ENCODE results near the gene AGAP1. TPM values are rescaled to one million over a fixed set of nuclear protein-coding genes. Genes with fewer than 3 reads are reported as not detected.

Gene AGAP1
- total RNA-seq, 1 donor from 2014 or later = 20.4 TPM

DNA sequence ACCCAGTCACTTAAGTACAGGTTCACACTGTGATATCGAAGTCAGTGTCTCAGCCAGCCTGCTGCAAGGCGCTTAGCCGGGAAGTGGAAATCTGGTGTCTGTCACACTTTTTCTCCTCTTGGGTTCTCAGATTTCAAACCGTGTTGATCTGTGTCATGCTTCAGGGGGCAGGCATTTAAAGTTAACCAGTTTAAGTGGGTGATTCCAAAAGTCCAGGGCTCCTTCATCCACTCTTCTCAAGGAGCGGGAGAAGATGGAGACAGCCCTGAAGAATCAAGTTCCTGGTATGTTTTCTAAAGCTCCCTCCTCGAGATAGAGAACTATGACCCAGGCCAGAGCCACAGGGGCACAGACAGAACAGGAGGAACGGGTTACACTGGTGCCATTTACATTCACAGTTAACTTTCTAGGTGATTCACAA is 342.7 kb downstream of the AGAP1 start:
- no peaks in the 10 kb centered on the region for H3K4me1 ChIP-seq
- no peak overlapping the region for H3K4me2 ChIP-seq
- H2AFZ ChIP-seq (replicated peaks) = no peak overlapping the region
- peak; percentile 28 for DNase-seq (ENCODE audit: low spot score)
- no peak overlapping the region for H3K4me3 Mint-ChIP-seq
- no peak overlapping the region for H3K9ac ChIP-seq
- peaks cover 15% of the 10 kb centered on the region for H3K4me1 Mint-ChIP-seq
- H3F3A ChIP-seq (ENCODE audit: low read depth) = no peaks in the 10 kb centered on the region
- no peak overlapping the region for H3K4me3 ChIP-seq
- peaks cover 14% of the 10 kb centered on the region for H3K36me3 Mint-ChIP-seq
- H3K36me3 ChIP-seq = no peaks in the 10 kb centered on the region
- H3K79me2 ChIP-seq (ENCODE audit: low read depth) = no peaks in the 10 kb centered on the region
- H3K27me3 ChIP-seq = no peaks in the 10 kb centered on the region
- H3K27me3 Mint-ChIP-seq (ENCODE audit: insufficient read depth, low read depth) = peaks cover 2% of the 10 kb centered on the region
- no peaks in the 10 kb centered on the region for H3K9me3 ChIP-seq (ENCODE audit: low read depth)
- H3K27ac Mint-ChIP-seq = no peak overlapping the region
- no peaks in the 10 kb centered on the region for H3K9me3 Mint-ChIP-seq
- peaks cover 32% of the 10 kb centered on the region for H4K20me1 ChIP-seq (ENCODE audit: low read depth)
- H3K27ac ChIP-seq = no peak overlapping the region
- TF ChIP-seq EZH2phosphoT487 (IDR thresholded peaks at IDR 0.05) (no peak), EZH2 (IDR thresholded peaks at IDR 0.05) (no peak)
- TF ChIP-seq, protein P1, sequence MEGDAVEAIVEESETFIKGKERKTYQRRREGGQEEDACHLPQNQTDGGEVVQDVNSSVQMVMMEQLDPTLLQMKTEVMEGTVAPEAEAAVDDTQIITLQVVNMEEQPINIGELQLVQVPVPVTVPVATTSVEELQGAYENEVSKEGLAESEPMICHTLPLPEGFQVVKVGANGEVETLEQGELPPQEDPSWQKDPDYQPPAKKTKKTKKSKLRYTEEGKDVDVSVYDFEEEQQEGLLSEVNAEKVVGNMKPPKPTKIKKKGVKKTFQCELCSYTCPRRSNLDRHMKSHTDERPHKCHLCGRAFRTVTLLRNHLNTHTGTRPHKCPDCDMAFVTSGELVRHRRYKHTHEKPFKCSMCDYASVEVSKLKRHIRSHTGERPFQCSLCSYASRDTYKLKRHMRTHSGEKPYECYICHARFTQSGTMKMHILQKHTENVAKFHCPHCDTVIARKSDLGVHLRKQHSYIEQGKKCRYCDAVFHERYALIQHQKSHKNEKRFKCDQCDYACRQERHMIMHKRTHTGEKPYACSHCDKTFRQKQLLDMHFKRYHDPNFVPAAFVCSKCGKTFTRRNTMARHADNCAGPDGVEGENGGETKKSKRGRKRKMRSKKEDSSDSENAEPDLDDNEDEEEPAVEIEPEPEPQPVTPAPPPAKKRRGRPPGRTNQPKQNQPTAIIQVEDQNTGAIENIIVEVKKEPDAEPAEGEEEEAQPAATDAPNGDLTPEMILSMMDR (IDR thresholded peaks at IDR 0.05) = no peak

DNA sequence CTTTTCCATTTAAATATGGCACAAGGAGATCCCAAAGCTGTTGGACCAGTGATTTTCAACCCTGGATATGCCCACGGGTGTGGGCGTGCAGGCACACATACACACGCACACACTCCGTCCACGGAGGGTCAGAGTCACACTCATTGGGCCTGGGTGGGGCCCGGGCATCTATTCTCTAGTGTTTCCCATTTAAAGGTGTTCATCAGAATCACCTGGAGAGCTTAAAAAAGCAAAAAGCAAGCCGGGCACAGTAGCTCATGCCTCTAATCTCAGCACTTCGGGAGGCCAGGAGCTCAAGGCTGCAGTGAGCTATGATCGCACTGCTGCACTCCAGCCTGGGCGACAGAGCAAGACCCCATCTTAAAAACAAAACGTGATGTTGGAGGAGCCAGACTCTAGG is 345.4 kb downstream of the AGAP1 start:
- no peak for DNase-seq (ENCODE audit: low spot score)
- H3K27me3 Mint-ChIP-seq (ENCODE audit: insufficient read depth, low read depth) = peaks cover 2% of the 10 kb centered on the region
- TF ChIP-seq, protein P1 (IDR thresholded peaks at IDR 0.05) = no peak
- TF ChIP-seq EZH2phosphoT487 (IDR thresholded peaks at IDR 0.05) = no peak
- no peak for TF ChIP-seq EZH2 (IDR thresholded peaks at IDR 0.05)
- no peaks in the 10 kb centered on the region for H3K79me2 ChIP-seq (ENCODE audit: low read depth)
- peaks cover 2% of the 10 kb centered on the region for H3F3A ChIP-seq (ENCODE audit: low read depth)
- no peaks in the 10 kb centered on the region for H3K9me3 Mint-ChIP-seq
- H3K4me2 ChIP-seq = no peak overlapping the region
- H3K4me1 Mint-ChIP-seq = peaks cover 28% of the 10 kb centered on the region
- no peaks in the 10 kb centered on the region for H3K36me3 ChIP-seq
- no peak overlapping the region for H3K27ac Mint-ChIP-seq
- no peak overlapping the region for H3K9ac ChIP-seq
- H4K20me1 ChIP-seq (ENCODE audit: low read depth) = peaks cover 59% of the 10 kb centered on the region
- H3K9me3 ChIP-seq (ENCODE audit: low read depth) = no peaks in the 10 kb centered on the region
- no peak overlapping the region for H3K27ac ChIP-seq
- no peak overlapping the region for H3K4me3 ChIP-seq
- peaks cover 8% of the 10 kb centered on the region for H3K4me1 ChIP-seq
- no peak overlapping the region for H3K4me3 Mint-ChIP-seq
- no peaks in the 10 kb centered on the region for H3K27me3 ChIP-seq
- H3K36me3 Mint-ChIP-seq = peaks cover 13% of the 10 kb centered on the region
- no peak overlapping the region for H2AFZ ChIP-seq (replicated peaks)

DNA sequence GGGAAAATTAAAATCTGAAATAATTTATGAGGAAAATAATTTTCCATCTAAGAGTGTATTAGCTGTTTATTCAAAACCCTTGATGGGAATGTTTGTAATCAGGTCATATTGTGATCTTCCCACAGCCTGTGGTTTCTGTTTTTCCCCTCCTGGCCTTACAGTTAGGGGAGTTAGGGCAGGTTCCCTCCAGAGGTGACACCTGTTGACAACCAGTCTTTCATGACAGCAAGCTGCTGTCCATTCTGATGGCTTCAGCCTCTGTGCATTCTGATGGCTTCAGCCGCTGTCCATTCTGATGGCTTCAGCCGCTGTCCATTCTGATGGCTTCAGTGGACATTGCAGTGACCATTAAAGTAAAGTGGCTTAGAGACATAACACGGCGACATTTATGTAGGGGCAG is 346.1 kb downstream of the AGAP1 start:
- peaks cover 17% of the 10 kb centered on the region for H3K36me3 Mint-ChIP-seq
- Histone ChIP-seq H4K20me1 (ENCODE audit: low read depth) (peaks cover 62% of the 10 kb centered on the region), H3F3A (ENCODE audit: low read depth) (peaks cover 2% of the 10 kb centered on the region), H3K9me3 (ENCODE audit: low read depth) (no peaks in the 10 kb centered on the region), H3K9ac (no peak overlapping the region), H3K4me1 (peaks cover 8% of the 10 kb centered on the region), H3K4me3 (no peak overlapping the region), H2AFZ (replicated peaks) (no peak overlapping the region), H3K27me3 (no peaks in the 10 kb centered on the region), H3K36me3 (no peaks in the 10 kb centered on the region), H3K27ac (no peak overlapping the region), H3K4me2 (no peak overlapping the region), H3K79me2 (ENCODE audit: low read depth) (no peaks in the 10 kb centered on the region)
- TF ChIP-seq, protein P1 (IDR thresholded peaks at IDR 0.05) = no peak
- TF ChIP-seq EZH2 (IDR thresholded peaks at IDR 0.05) = no peak
- H3K27me3 Mint-ChIP-seq (ENCODE audit: insufficient read depth, low read depth) = peaks cover 2% of the 10 kb centered on the region
- no peak overlapping the region for H3K27ac Mint-ChIP-seq
- DNase-seq (ENCODE audit: low spot score) = no peak
- no peaks in the 10 kb centered on the region for H3K9me3 Mint-ChIP-seq
- H3K4me1 Mint-ChIP-seq = peaks cover 32% of the 10 kb centered on the region
- H3K4me3 Mint-ChIP-seq = no peak overlapping the region

Measured in neural progenitor cell (in vitro differentiated cells).